ENCODE results near the gene AKAP7.

- TF ChIP-seq CTCF (IDR thresholded peaks at IDR 0.05), result no peak
- no peak for TF ChIP-seq EP300 (IDR thresholded peaks at IDR 0.05)
- no peak for TF ChIP-seq POLR2AphosphoS5 (IDR thresholded peaks at IDR 0.05)
These were observed 867 bp upstream of the AKAP7 start for GRCh38 chr6:131134220-131134979.
